Endodermal cell (in vitro differentiated cells): ENCODE results near the gene ATAD3B. TPM values are rescaled to one million over a fixed set of nuclear protein-coding genes. Genes with fewer than 3 reads are reported as not detected.
"Not testable (repeated sequence)": the region's sequence is repeated elsewhere in the genome, so short reads cannot be mapped to it uniquely, and the experiment has no call there.

Experiments
- DNase-seq: peaks from one replicate; pipeline ENCODE4 v3.0.0-alpha.2; 2017
- H3K27ac ChIP-seq: 2 replicates; pipeline ENCODE4 v1.5.1; 2013; ENCODE audit warnings: mild to moderate bottlenecking, low read depth, low read length, moderate library complexity
- H3K27me3 ChIP-seq: 2 replicates; pipeline ENCODE4 v1.6.1; 2013; ENCODE audit warnings: mild to moderate bottlenecking, low read length, moderate library complexity; ENCODE audit not compliant: insufficient read depth, control insufficient read depth, poor library complexity, severe bottlenecking
- H3K36me3 ChIP-seq: 2 replicates; pipeline ENCODE4 v1.7.0; 2013; ENCODE audit warnings: mild to moderate bottlenecking, low read length, moderate library complexity; ENCODE audit not compliant: control insufficient read depth, insufficient read depth
- H3K4me1 ChIP-seq: one replicate; pipeline ENCODE4 v1.7.0; 2013; ENCODE audit warnings: low read length; ENCODE audit not compliant: control insufficient read depth, insufficient read depth
- H3K4me3 ChIP-seq: 2 replicates; pipeline ENCODE4 v1.5.1; 2013; ENCODE audit warnings: mild to moderate bottlenecking, low read length, moderate library complexity
- H3K9ac ChIP-seq: 2 replicates; pipeline ENCODE4 v1.6.1; 2013; ENCODE audit warnings: mild to moderate bottlenecking, low read length, moderate library complexity; ENCODE audit not compliant: poor library complexity, severe bottlenecking; ENCODE audit errors: extremely low read depth
- H3K9me3 ChIP-seq: 2 replicates; pipeline ENCODE4 v1.6.1; 2013; ENCODE audit warnings: mild to moderate bottlenecking, low read length, moderate library complexity; ENCODE audit not compliant: control insufficient read depth
- H3K27ac Mint-ChIP-seq: 2 replicates; pipeline ENCODE4 v1.8.0; 2020; ENCODE audit warnings: mixed read lengths
- H3K27me3 Mint-ChIP-seq: 2 replicates; pipeline ENCODE4 v1.8.0; 2021; ENCODE audit warnings: mild to moderate bottlenecking, mixed read lengths; ENCODE audit not compliant: insufficient read depth
- H3K36me3 Mint-ChIP-seq: 2 replicates; pipeline ENCODE4 v1.8.0; 2020; ENCODE audit warnings: low read depth, mixed read lengths
- H3K4me1 Mint-ChIP-seq: 2 replicates; pipeline ENCODE4 v1.8.0; 2020; ENCODE audit warnings: mixed read lengths
- H3K4me3 Mint-ChIP-seq: 2 replicates; pipeline ENCODE4 v1.8.0; 2020; ENCODE audit warnings: mild to moderate bottlenecking, moderate library complexity, mixed read lengths
- H3K9me3 Mint-ChIP-seq: 2 replicates; pipeline ENCODE4 v1.8.0; 2020; ENCODE audit warnings: mild to moderate bottlenecking, mixed read lengths
- CTCF ChIP-seq: fragments of 200-600 bp; sonication (generic); conservative IDR thresholded peaks from 2 replicates; pipeline ENCODE4 v1.5.0; 2021; ENCODE audit warnings: antibody characterized with exemption, mild to moderate bottlenecking
- WGBS, 2 experiments: methylation state at CpG; one replicate each; pipeline versions ENCODE4 v1.1.5 to v1.1.7; 2013; ENCODE audit warnings: missing lambda C conversion rate in 2 of 2, mixed read lengths in 1 of 2; ENCODE audit not compliant: insufficient coverage in 1 of 2, insufficient read length in 1 of 2; 5-methylcytosine and 5-hydroxymethylcytosine counted together
- total RNA-seq, 2 donors: library from RNA; stranded (reverse); fragmentation: NEBNext Ultra II Directional in 1 of 2; extraction: Animal tissue kit (Norgen Biotek cat#: 25700) in 1 of 2; gene quantifications; 2 replicates in 1 of 2; 3 replicates in 1 of 2; pipeline ENCODE4 v1.2.1, GENCODE V29; 2021

Gene ATAD3B
- total RNA-seq, 2 donors from 2014 or later, result 41.8 to 47.4 TPM

- peaks cover 3% of the 10 kb centered on the region for H3K27me3 Mint-ChIP-seq
- no peak overlapping the region for H3K9ac ChIP-seq
- no peaks in the 10 kb centered on the region for H3K9me3 Mint-ChIP-seq
- H3K27me3 ChIP-seq, result peaks cover 4% of the 10 kb centered on the region
- DNase-seq, result peak; percentile 76
- no peaks in the 10 kb centered on the region for H3K4me1 Mint-ChIP-seq
- H3K4me3 ChIP-seq, result no peak overlapping the region
- no peaks in the 10 kb centered on the region for H3K4me1 ChIP-seq
- H3K4me3 Mint-ChIP-seq, result no peak overlapping the region
- no peak overlapping the region for H3K27ac Mint-ChIP-seq
- H3K27ac ChIP-seq, result no peak overlapping the region
- 83 to 86% methylated on average over 17 to 29 of the region's 29 CpGs for WGBS, 2 experiments
- H3K36me3 ChIP-seq, result no peaks in the 10 kb centered on the region
- peaks cover 3% of the 10 kb centered on the region for H3K36me3 Mint-ChIP-seq
- no peaks in the 10 kb centered on the region for H3K9me3 ChIP-seq
- peak; percentile 83 for TF ChIP-seq CTCF
Observed at GRCh38 chr1:1441002-1441888, 30.3 kb upstream of the ATAD3B start.

- Histone ChIP-seq H3K36me3 (no peaks in the 10 kb centered on the region), H3K9me3 (no peaks in the 10 kb centered on the region), H3K4me3 (no peak overlapping the region), H3K9ac (no peak overlapping the region), H3K27me3 (no peaks in the 10 kb centered on the region), H3K4me1 (no peaks in the 10 kb centered on the region), H3K27ac (no peak overlapping the region)
- H3K27me3 Mint-ChIP-seq, result no peaks in the 10 kb centered on the region
- H3K4me1 Mint-ChIP-seq, result no peaks in the 10 kb centered on the region
- H3K4me3 Mint-ChIP-seq, result no peak overlapping the region
- no peak for TF ChIP-seq CTCF
- WGBS, 2 experiments, result 93 to 96% methylated on average over 32 of the region's 32 CpGs
- peaks cover 3% of the 10 kb centered on the region for H3K36me3 Mint-ChIP-seq
- DNase-seq, result no peak
- H3K9me3 Mint-ChIP-seq, result no peaks in the 10 kb centered on the region
- no peak overlapping the region for H3K27ac Mint-ChIP-seq
Observed at GRCh38 chr1:1442069-1442770, 29.3 kb upstream of the ATAD3B start.

GRCh38 chr1:1446631-1447030 lies 24.9 kb upstream of the ATAD3B start:
- not testable (repeated sequence) for H3K27me3 ChIP-seq, H3K27ac Mint-ChIP-seq, H3K27ac ChIP-seq, H3K27me3 Mint-ChIP-seq, H3K4me3 ChIP-seq, H3K9me3 ChIP-seq, H3K9me3 Mint-ChIP-seq, H3K9ac ChIP-seq, H3K36me3 Mint-ChIP-seq, H3K36me3 ChIP-seq, H3K4me3 Mint-ChIP-seq, H3K4me1 Mint-ChIP-seq, H3K4me1 ChIP-seq, DNase-seq
- WGBS, 2 experiments, result 91 to 95% methylated on average over 11 to 13 of the region's 19 CpGs
